K562 (cell line): ENCODE results near the gene KRI1. TPM values are rescaled to one million over a fixed set of nuclear protein-coding genes. Genes with fewer than 3 reads are reported as not detected.

Source experiments
- ATAC-seq: fragments of 200-7000 bp; cut with Tn5 transposase; 3 replicates; pipeline ENCODE4 v1.9.1; 2020; ENCODE audit warnings: moderate library complexity
- BruUV-seq: library from RNA; stranded (reverse); fragments of 400-500 nt; replicated peaks from 2 replicates; lab custom pipeline; 2021; lab: Mats Ljungman, UMichigan
- CTCF ChIA-PET: fragments of 300-600 bp; formaldehyde crosslinking; extraction: SDS; loops from one replicate; lab custom pipeline; 2021; ENCODE audit warnings: low intra/inter-chr PET ratio; lab: Yijun Ruan, JAX
- POLR2A ChIA-PET: fragments of 300-600, 350-650 bp; sonication (Branson Sonifier 250); formaldehyde crosslinking; extraction: SDS; loops from one replicate; lab custom pipeline; 2021; ENCODE audit warnings: antibody characterized with exemption, inconsistent platforms; lab: Yijun Ruan, JAX
- DNase-seq, 4 experiments: peaks; one replicate each; pipeline versions ENCODE4 v3.0.0 to v3.0.0-alpha.2; 2011 to 2018; ENCODE audit warnings: low spot score in 3 of 4, mixed read lengths in 3 of 4; ENCODE audit errors: extremely low read depth in 1 of 4
- FAIRE-seq: peaks from 2 replicates; lab custom pipeline; 2011; peaks lifted over from hg19 to GRCh38; lab: Jason Lieb, UNC
- H2AFZ ChIP-seq: 2 replicates; pipeline ENCODE4 v1.6.0; 2011; ENCODE audit warnings: low read depth, low read length, control low read depth, inconsistent platforms
- H3K27ac ChIP-seq: fragments of 200-600 bp; 3 replicates; pipeline ENCODE4 v1.8.0; 2011; ENCODE audit warnings: low read depth, mild to moderate bottlenecking, control low read depth, inconsistent platforms, low read length, moderate library complexity, mixed read lengths; ENCODE audit errors: extremely low read depth
- H3K27me3 ChIP-seq, 2 experiments: fragments of 300-600 bp in 1 of 2; 2 replicates in 1 of 2; 3 replicates in 1 of 2; pipeline versions ENCODE4 v1.6.0 to v1.8.0; 2011; ENCODE audit warnings: inconsistent platforms in 2 of 2, low read length in 2 of 2, mild to moderate bottlenecking in 1 of 2, mixed read lengths in 1 of 2, moderate library complexity in 1 of 2; ENCODE audit not compliant: control insufficient read depth in 2 of 2, insufficient read depth in 2 of 2
- H3K36me3 ChIP-seq: fragments of 300-600 bp; 3 replicates; pipeline ENCODE4 v1.8.0; 2011; ENCODE audit warnings: mild to moderate bottlenecking, low read length, inconsistent platforms; ENCODE audit not compliant: control insufficient read depth, insufficient read depth
- H3K4me1 ChIP-seq, 2 experiments: fragments of 200-600 bp in 1 of 2; replicated peaks in 1 of 2; 2 replicates in 1 of 2; 3 replicates in 1 of 2; pipeline versions ENCODE4 v1.5.1 to v1.8.0; 2011; ENCODE audit warnings: inconsistent platforms in 2 of 2, low read length in 2 of 2, mild to moderate bottlenecking in 1 of 2, mixed read lengths in 1 of 2, moderate library complexity in 1 of 2; ENCODE audit not compliant: control insufficient read depth in 2 of 2, insufficient read depth in 2 of 2
- H3K4me2 ChIP-seq: 2 replicates; pipeline ENCODE4 v1.6.1; 2011; ENCODE audit warnings: low read length, control low read depth, inconsistent platforms, mixed read lengths; ENCODE audit not compliant: insufficient read depth
- H3K4me3 ChIP-seq: fragments of 200-600 bp; sonication (generic), shearing (Covaris generic); 2 replicates; pipeline ENCODE4 v1.5.1; 2016; ENCODE audit warnings: control low read depth, inconsistent platforms
- H3K79me2 ChIP-seq: fragments of 200-600 bp; 3 replicates; pipeline ENCODE4 v1.8.0; 2011; ENCODE audit warnings: low read length, inconsistent platforms; ENCODE audit not compliant: control insufficient read depth, insufficient read depth
- H3K9ac ChIP-seq, 2 experiments: 2 replicates each; pipeline versions ENCODE4 v1.6.0 to v1.6.1; 2011; ENCODE audit warnings: low read depth in 2 of 2, low read length in 2 of 2, control low read depth in 1 of 2, inconsistent platforms in 1 of 2, mild to moderate bottlenecking in 1 of 2, mixed read lengths in 1 of 2; ENCODE audit not compliant: insufficient read depth in 1 of 2
- H3K9me1 ChIP-seq: one replicate; pipeline ENCODE4 v1.6.0; 2011; ENCODE audit warnings: inconsistent platforms, mild to moderate bottlenecking, low read length, moderate library complexity; ENCODE audit not compliant: control insufficient read depth, insufficient read depth
- H3K9me3 ChIP-seq: replicated peaks from 2 replicates; pipeline ENCODE4 v1.5.1; 2011; ENCODE audit warnings: low read depth, low read length, inconsistent platforms; ENCODE audit not compliant: control insufficient read depth, insufficient read depth
- H4K20me1 ChIP-seq: replicated peaks from 2 replicates; pipeline ENCODE4 v1.6.1; 2011; ENCODE audit warnings: low read length, inconsistent platforms, mixed read lengths; ENCODE audit not compliant: control insufficient read depth, insufficient read depth
- FOSL1 ChIP-seq: fragments of 200-800 bp; sonication (Bioruptor generic); conservative IDR thresholded peaks from 2 replicates; pipeline ENCODE4 v1.6.1; 2016; ENCODE audit warnings: missing genetic modification characterization, missing compliant biosample characterization
- NR2C1 ChIP-seq, 2 experiments: fragments of 450-650 bp; IDR thresholded peaks; 2 replicates each; pipeline ENCODE4 v1.6.1; 2017; ENCODE audit warnings: mild to moderate bottlenecking in 2 of 2, antibody characterized with exemption in 1 of 2, inconsistent platforms in 1 of 2, missing compliant biosample characterization in 1 of 2, missing genetic modification characterization in 1 of 2
- PCBP2 ChIP-seq: fragments of 200-400 bp; formaldehyde crosslinking; IDR thresholded peaks from 2 replicates; pipeline ENCODE4 v1.6.1; 2018; ENCODE audit warnings: low read length, low read depth, mild to moderate bottlenecking, moderate library complexity; ENCODE audit not compliant: poor library complexity, severe bottlenecking
- POLR3G ChIP-seq: IDR thresholded peaks from 2 replicates; pipeline ENCODE4 v1.6.1; 2011; ENCODE audit not compliant: insufficient read length, insufficient replicate concordance; ENCODE audit errors: extremely low read depth
- RB1 ChIP-seq: fragments of 450-650 bp; IDR thresholded peaks from 2 replicates; pipeline ENCODE4 v1.6.1; 2017; ENCODE audit warnings: low read depth, mild to moderate bottlenecking
- RBM22 ChIP-seq: fragments of 200-400 bp; formaldehyde crosslinking; IDR thresholded peaks from 2 replicates; pipeline ENCODE4 v1.6.1; 2018; ENCODE audit warnings: low read length, low read depth; ENCODE audit not compliant: poor library complexity, severe bottlenecking
- SETDB1 ChIP-seq: IDR thresholded peaks from one replicate; pipeline ENCODE4 v1.6.1; 2012; ENCODE audit warnings: low read length, control low read depth, inconsistent platforms
- TEAD4 ChIP-seq, 2 experiments: sonication (generic) in 1 of 2; formaldehyde crosslinking in 1 of 2; IDR thresholded peaks; 2 replicates each; pipeline versions ENCODE4 v1.6.1 to v1.8.0; 2012 to 2022; ENCODE audit warnings: borderline replicate concordance in 1 of 2, inconsistent platforms in 1 of 2, low read length in 1 of 2, mild to moderate bottlenecking in 1 of 2, missing genetic modification reagents in 1 of 2
- TSC22D4 ChIP-seq: fragments of 450-650 bp; IDR thresholded peaks from 2 replicates; pipeline ENCODE4 v1.6.1; 2016; ENCODE audit warnings: missing genetic modification characterization, missing biosample characterization, control low read depth
- ZNF121 ChIP-seq: sonication (generic); formaldehyde crosslinking; conservative IDR thresholded peaks from 2 replicates; pipeline ENCODE4 v1.8.0; 2022; ENCODE audit warnings: missing genetic modification reagents
- ZNF445 ChIP-seq: fragments of 250-450 bp; sonication (Bioruptor Pico); IDR thresholded peaks from 2 replicates; pipeline ENCODE4 v1.4.0; 2020; ENCODE audit warnings: low read depth, mild to moderate bottlenecking, moderate library complexity
- WGBS: fragments of 100-300 bp; shearing (Covaris generic); methylation state at CpG from one replicate; pipeline ENCODE4 v1.1.6; 2016; ENCODE audit warnings: low coverage, mixed read lengths; ENCODE audit not compliant: insufficient coverage; ENCODE audit errors: missing lambda C conversion rate; 5-methylcytosine and 5-hydroxymethylcytosine counted together
- in situ Hi-C: fragments of 300-500 bp; cut with MboI; formaldehyde crosslinking; loops from 4 replicates; pipeline ENCODE4 v1.15.0; 2018; ENCODE audit warnings: inconsistent platforms, mixed read lengths
- intact Hi-C: fragments of 100-400 bp; cut with micrococcal nuclease; formaldehyde crosslinking; loops from 2 replicates; pipeline ENCODE4 v1.14.2; 2022
- polyA plus RNA-seq, 8 experiments: library from polyadenylated mRNA; depleted of rRNA in 4 of 8; stranded (reverse) in 5 of 8; unstranded in 3 of 8; fragments of >200 nt; fragmentation: Nextera tagmentation in 2 of 8; fragmentation: Illumina TruSeq in 1 of 8; extraction: Ambion mirVana in 2 of 8; extraction: Trizol in 1 of 8; gene quantifications; 2 replicates each; pipeline versions ENCODE4 v1.2.1 to v1.2.3, GENCODE V29; 2011 to 2014; ENCODE audit warnings: inconsistent platforms in 1 of 8, missing spikeins in 1 of 8
- total RNA-seq, 7 experiments: library from RNA; depleted of rRNA in 6 of 7; stranded (reverse); fragments of >200 nt in 6 of 7; fragmentation: Illumina TruSeq in 2 of 7; extraction: Trizol in 2 of 7; gene quantifications; 2 replicates each; pipeline versions ENCODE4 v1.2.1 to v1.2.3, GENCODE V29; 2011 to 2021; ENCODE audit warnings: low replicate concordance in 1 of 7
- TF ChIP-seq, protein P1 (sequence below): fragments of 250-450 bp; sonication (Bioruptor Pico); IDR thresholded peaks from 2 replicates; pipeline ENCODE4 v1.5.0; 2020; ENCODE audit warnings: mild to moderate bottlenecking, borderline replicate concordance
- TF ChIP-seq, protein P2 (sequence below): fragments of 250-450 bp; sonication (Bioruptor Pico); IDR thresholded peaks from 2 replicates; pipeline ENCODE4 v1.8.0; 2022; ENCODE audit warnings: inconsistent platforms

Gene KRI1
- total and polyA plus RNA-seq, 9 of the 15 experiments (the other 6 are each of a cell fraction or from before 2014, with no cell fraction given): 1.1 to 50.7 (median 24.7) TPM

DNA sequence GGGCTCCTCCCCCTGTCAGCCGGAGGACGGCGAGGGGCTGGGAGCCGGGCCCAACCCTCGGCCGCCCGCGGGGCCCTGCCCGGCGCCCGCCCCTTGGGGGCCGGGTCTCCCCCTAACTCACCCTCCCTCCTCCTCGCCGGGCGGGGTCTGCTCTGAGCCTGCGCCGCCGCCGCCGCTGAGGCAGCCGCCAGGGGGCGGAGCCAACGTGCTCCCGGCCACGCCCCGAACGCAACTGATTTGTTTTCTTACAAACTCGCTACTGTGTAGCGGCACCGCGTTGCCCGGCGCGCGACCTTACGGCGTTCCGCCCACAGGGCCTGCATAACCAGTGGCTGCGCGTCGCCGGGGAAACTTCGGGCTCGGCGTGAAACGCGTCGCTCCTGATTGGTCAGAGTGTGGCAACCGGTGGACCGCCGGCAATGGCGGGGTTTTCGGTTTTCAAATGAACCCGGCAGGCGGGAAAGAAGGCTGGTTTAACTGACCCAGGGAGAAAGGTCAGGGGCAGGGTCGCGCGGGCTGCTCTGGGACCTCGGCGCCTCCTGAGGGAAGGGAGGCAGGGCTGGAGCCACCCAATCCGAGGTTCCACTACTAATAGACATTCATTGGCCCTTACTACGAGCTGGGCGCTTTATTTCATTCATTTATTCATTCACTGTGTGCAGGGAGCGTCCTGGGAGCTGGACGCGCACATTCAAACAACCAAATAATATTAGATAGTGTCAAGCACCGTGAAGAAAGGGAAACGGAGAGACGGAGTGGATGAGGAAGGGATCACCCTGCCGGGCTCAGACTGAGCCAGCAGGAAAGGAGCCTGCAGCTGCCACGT lies 3.2 kb upstream of the KRI1 start, which contains the start of gene CDKN2D:
CDKN2D (minus strand) TSS at position 154 of the 826 bp plus-strand sequence. CDS start 326 bp downstream, outside the sequence.
- BruUV-seq: TSS peak; percentile 97
- TF ChIP-seq TEAD4 (IDR thresholded peaks at IDR 0.05; ENCODE audit: low read length): no peak; the same call in 1 of the 2 replicates
- no peak for TF ChIP-seq TEAD4 (CRISPR knock-in tag; IDR thresholded peaks at IDR 0.05; ENCODE audit: borderline replicate concordance)
- TF ChIP-seq FOSL1: no peak
- TF ChIP-seq RBM22: peak; percentile 22
- TF ChIP-seq, protein P1, sequence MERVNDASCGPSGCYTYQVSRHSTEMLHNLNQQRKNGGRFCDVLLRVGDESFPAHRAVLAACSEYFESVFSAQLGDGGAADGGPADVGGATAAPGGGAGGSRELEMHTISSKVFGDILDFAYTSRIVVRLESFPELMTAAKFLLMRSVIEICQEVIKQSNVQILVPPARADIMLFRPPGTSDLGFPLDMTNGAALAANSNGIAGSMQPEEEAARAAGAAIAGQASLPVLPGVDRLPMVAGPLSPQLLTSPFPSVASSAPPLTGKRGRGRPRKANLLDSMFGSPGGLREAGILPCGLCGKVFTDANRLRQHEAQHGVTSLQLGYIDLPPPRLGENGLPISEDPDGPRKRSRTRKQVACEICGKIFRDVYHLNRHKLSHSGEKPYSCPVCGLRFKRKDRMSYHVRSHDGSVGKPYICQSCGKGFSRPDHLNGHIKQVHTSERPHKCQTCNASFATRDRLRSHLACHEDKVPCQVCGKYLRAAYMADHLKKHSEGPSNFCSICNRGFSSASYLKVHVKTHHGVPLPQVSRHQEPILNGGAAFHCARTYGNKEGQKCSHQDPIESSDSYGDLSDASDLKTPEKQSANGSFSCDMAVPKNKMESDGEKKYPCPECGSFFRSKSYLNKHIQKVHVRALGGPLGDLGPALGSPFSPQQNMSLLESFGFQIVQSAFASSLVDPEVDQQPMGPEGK (CRISPR knock-in tag): no peak
- no peak for TF ChIP-seq ZNF121 (CRISPR knock-in tag)
- peak; percentile 91 for TF ChIP-seq RB1
- no peak for TF ChIP-seq PCBP2
- TF ChIP-seq, protein P2, sequence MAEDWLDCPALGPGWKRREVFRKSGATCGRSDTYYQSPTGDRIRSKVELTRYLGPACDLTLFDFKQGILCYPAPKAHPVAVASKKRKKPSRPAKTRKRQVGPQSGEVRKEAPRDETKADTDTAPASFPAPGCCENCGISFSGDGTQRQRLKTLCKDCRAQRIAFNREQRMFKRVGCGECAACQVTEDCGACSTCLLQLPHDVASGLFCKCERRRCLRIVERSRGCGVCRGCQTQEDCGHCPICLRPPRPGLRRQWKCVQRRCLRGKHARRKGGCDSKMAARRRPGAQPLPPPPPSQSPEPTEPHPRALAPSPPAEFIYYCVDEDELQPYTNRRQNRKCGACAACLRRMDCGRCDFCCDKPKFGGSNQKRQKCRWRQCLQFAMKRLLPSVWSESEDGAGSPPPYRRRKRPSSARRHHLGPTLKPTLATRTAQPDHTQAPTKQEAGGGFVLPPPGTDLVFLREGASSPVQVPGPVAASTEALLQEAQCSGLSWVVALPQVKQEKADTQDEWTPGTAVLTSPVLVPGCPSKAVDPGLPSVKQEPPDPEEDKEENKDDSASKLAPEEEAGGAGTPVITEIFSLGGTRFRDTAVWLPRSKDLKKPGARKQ (CRISPR knock-in tag): no peak
- TF ChIP-seq ZNF445 (CRISPR knock-in tag): no peak
- TF ChIP-seq TSC22D4 (tag): no peak
- no peak for TF ChIP-seq POLR3G
- no peak for TF ChIP-seq SETDB1
- TF ChIP-seq NR2C1 (IDR thresholded peaks at IDR 0.05): peak; percentile 91
- peak; percentile 91 for TF ChIP-seq NR2C1 (tag; IDR thresholded peaks at IDR 0.05)

More for the DNA sequence above, 3.2 kb upstream of the KRI1 start, which contains the start of gene CDKN2D:
- ChIA-PET POLR2A (interaction anchor here (0.7 to 1.4 kb wide), 12 partner anchors 10 to 165 kb away, joined by 3 to 9 read pairs (median 4); no protein-coding TSS in a partner anchor), CTCF (no interaction called here)
- in situ Hi-C loops: no loop called here
- Histone ChIP-seq H3K27me3 (no peaks in the 10 kb centered on the region), H3K9me1 (no peaks in the 10 kb centered on the region), H2AFZ (peak within 1 kb of the TSS; percentile 89), H3K79me2 (peaks cover 25% of the 10 kb centered on the region), H3K4me3 (peak within 1 kb of the TSS; percentile 79), H3K9me3 (no peaks in the 10 kb centered on the region), H4K20me1 (no peaks in the 10 kb centered on the region), H3K9ac (peak within 1 kb of the TSS; percentile 88 to 92), H3K36me3 (peaks cover 6% of the 10 kb centered on the region; the same call in 2 of the 3 replicates), H3K27ac (peak within 1 kb of the TSS; percentile 95), H3K4me2 (peak within 1 kb of the TSS; percentile 94), H3K4me1 (peaks cover 31 to 53% of the 10 kb centered on the region in 2 experiments)
- ATAC-seq: peak; percentile 90
- WGBS: 1% methylated on average over 56 of the region's 71 CpGs
- FAIRE-seq: peak; percentile 95
- intact Hi-C loops: loop anchor here (5.0 kb wide), 2 partner anchors 83 to 92 kb away; partner anchors contain the start of gene ILF3
- DNase-seq: peak; percentile 90 to 100 (median 91)
